Hematopoietic multipotent progenitor cell treated with erythropoietin and hydrocortisone succinate and interleukin-3 and kit ligand, for 15 days (in vitro differentiated cells): ENCODE measurements around the gene PBX2.
A peak's percentile ranks its signal among the peaks of the same experiment; 100 is the strongest.
"Not testable (repeated sequence)": the region's sequence is repeated elsewhere in the genome, so short reads cannot be mapped to it uniquely, and the experiment has no call there.

Experiments used
- DNase-seq: peaks from one replicate; pipeline ENCODE4 v3.0.0-alpha.2; 2015; ENCODE audit warnings: low spot score

The PBX2 gene, protein sequence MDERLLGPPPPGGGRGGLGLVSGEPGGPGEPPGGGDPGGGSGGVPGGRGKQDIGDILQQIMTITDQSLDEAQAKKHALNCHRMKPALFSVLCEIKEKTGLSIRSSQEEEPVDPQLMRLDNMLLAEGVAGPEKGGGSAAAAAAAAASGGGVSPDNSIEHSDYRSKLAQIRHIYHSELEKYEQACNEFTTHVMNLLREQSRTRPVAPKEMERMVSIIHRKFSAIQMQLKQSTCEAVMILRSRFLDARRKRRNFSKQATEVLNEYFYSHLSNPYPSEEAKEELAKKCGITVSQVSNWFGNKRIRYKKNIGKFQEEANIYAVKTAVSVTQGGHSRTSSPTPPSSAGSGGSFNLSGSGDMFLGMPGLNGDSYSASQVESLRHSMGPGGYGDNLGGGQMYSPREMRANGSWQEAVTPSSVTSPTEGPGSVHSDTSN

DNA sequence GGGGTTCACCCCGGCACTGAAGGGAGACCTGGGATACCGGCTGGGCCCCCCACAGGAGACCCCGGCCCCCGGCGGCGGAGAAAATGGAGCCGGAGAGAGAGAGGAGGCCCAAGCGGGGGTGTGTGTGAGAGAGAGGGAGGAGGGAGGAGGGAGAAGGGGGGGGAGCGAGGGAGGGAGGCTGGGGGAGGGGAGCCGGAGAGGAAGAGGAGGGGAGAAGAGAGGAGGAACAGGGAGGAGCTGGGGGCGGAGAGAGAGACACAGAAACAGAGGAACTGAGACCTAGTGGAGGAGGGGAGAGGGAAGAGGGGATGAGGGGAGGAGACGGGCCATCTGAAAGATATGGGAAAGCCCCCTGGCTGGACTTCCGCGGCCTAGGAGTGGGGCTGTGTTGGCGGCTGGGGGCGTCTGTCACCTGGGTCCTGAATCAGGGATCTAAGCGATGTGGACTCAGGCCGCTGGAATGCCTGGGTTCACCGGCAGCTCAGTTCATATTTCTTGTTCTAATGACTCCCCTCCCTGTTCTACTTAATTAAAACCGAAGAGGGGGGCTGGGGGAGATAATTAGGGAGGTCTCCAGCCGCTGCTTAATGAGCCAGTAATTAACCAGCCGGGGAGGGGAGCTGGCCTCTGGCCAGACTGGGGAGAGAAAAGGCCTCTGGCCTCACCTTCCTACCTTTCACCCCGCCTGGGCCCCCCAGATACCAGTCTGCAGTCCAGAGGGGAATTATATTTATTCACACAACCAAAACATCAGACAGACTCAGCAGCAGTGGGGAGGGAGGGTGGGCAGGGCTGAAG is at the start of gene PBX2:
TSS of gene PBX2 (minus strand) at position 149 of the 798 bp plus-strand sequence. CDS start 287 bp downstream, outside the sequence.
- peak; percentile 83 for DNase-seq

- DNase-seq, result no peak
Measured at GRCh38 chr6:32239462-32239861, 49.5 kb upstream of the PBX2 start.

GRCh38 chr6:32234934-32235333 is 44.9 kb upstream of the PBX2 start:
- no peak for DNase-seq

GRCh38 chr6:32226434-32226833 is 36.4 kb upstream of the PBX2 start:
- DNase-seq, result no peak

DNA sequence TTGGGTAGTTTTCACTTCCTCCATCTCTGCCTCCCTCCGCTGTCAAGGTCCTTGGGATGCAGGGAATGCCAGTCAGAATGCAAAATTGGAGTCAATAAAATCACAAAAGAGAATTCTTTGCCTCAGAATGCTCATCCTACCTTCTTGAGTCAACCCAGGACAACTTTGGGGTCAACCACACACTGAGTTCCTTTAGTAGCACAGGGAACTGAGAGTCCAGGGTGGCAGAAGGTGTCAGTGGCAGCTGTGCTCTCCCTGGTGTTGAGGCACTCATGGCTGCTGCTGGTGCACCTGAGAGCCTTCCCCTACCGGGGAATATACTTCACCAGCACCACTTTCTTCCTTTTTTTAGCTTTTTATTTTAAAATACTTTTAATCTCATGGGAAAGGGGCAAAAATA is 34.7 kb upstream of the PBX2 start:
- no peak for DNase-seq

DNA sequence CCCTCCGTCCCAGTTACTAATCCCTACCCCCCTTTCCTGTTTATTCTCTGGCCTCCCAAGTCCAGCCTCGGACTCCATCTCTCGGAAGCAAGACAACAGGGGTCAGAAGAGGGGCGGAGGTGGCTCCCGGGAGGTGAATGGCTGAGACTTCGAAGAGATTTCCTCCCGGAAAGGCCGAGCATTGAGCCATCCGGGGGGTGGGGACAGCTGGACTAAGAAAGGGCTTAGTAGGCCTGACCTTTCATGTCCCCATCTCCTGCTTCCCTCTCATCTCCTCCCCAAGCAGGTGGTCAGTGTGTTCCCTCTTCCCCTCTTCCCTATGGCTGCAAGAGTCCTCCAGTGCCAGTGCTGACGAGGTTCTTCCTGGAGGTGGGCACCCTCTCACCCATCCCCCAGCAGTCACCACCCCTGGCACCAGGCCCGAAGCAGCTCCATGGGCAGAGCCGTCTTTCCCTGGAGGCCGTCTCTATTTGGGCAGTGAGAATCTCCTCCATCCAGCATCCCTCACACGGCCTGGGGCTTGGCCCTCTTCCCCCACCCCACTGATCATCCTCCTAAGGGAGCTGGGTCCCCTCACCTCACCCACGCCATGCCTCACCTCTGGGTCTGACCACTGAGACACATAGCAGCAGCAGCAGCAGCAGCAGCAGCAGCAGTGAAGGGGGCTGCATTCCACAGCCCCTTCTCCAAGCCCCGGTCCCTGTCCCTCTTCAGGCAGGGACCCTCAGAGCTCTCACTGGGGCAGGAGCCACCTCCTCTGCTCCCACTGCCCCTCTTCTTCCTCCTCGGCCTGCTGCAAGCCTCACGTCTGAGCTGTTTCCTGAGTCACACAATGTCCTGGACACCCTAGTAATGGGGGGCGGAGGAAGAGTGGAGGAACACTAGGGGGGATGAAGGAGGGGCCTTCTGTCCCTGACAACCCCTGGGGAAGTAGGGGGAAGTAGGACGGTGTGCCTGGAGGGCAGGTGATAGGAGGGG is 33.5 kb upstream of the PBX2 start, which contains the start of gene NOTCH4:
TSS of gene NOTCH4 (minus strand) at position 810 of the 978 bp plus-strand sequence. CDS start at position 671, 139 bp downstream.
- no peak for DNase-seq

DNA sequence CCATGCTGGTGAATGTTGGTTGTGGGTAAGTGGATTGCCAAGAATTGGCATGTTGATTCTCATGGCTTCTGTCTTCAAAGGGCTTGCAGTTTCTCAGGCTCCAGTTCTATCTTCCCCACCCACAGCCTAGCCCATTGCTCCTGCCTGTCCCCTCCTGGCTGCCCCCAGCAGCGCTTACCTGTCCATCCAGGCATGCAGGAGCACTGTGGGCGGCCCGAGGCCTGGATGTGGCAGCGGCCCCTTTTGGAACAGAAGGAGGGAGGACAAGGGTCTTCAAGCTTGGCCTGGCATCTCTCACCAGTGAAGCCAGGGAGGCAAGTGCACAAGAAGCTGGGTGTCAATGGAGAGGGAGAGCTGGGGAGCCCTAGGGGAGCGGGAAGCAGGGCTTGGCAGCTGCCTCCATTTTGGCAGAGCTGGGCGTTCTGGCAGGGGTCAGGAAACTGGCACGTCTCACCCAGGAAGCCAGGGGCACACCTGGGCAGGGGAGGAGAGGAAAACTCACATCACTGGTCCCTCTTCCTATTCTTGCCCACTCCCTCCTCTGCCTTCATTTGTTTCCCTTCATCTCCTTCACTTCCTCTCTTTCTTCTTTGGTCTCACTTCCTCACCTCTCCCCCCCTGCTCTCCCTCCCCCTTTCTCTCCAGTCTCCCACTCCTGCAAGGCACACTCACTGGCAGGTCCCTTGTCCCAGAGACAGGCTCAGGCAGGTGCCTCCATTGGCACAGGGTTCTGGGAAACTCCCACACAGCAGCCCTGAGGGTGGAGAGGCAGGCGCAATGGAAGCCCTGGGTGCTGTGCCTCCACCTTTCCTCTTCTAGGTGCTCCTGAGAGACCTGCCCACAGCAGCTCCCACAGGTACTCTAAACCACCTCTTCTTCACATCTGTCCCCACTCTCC is 32.6 kb upstream of the PBX2 start:
- no peak for DNase-seq

GRCh38 chr6:32220021-32220420 is 30.0 kb upstream of the PBX2 start:
- no peak for DNase-seq

GRCh38 chr6:32218167-32218566 is 28.2 kb upstream of the PBX2 start:
- no peak for DNase-seq

- DNase-seq, result no peak
Measured at GRCh38 chr6:32216998-32217397, 27.0 kb upstream of the PBX2 start.

DNA sequence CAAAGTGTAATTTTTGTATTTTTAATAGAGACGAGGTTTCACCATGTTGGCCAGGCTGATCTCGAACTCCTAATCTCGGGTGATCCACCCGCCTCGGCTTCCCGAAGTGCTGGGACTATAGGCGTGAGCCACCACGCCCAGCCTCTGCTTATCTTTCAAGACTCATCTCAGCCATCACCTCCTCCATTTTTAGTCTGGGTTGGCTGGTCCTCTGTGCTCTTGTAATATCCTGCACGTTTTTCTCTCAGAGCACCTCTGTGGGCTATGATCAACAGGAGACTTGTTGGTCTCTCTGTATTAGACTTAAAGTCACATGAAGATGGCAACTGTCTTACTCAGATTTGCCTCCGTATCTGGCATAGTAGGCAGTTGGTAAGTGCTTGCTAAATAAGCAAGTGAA is 26.3 kb upstream of the PBX2 start:
- DNase-seq, result peak; percentile 21

DNA sequence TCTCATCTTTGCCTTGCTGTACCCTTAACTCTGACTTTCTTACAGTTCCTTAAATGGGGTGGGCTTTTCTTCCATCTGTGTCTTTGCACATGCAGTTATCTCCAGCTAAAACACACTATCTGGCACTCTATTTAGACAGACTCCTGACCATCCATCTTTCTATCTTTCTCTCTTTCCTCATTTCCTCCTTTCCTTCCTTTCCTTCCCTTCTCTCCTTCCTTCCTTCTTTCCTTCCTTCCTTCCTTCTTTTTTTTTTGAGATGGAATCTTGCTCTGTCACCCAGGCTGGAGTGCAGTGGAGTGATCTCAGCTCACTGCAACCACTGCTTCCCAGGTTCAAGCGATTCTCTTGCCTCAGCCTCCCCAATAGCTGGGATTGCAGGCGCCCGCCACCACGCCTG is 25.6 kb upstream of the PBX2 start:
- DNase-seq, result no peak

DNA sequence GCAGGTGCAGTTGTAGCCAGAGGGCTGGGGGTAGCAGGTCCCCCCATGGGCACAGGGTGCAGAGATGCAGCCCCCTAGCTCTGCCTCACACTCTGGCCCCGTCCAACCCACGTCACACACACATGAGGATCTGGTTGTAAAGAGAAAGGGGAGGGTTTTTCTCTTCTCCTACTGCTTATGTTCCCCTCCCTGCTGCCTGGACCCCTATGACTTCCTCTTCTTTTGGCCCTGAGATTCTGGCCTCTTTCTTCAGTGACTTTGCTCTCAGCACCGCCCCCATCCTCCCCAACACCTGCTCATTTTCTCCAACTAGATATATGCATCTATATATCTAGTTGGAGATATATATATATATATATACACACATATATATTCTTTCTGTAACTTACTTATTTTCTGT is 24.1 kb upstream of the PBX2 start:
- DNase-seq, result no peak

DNA sequence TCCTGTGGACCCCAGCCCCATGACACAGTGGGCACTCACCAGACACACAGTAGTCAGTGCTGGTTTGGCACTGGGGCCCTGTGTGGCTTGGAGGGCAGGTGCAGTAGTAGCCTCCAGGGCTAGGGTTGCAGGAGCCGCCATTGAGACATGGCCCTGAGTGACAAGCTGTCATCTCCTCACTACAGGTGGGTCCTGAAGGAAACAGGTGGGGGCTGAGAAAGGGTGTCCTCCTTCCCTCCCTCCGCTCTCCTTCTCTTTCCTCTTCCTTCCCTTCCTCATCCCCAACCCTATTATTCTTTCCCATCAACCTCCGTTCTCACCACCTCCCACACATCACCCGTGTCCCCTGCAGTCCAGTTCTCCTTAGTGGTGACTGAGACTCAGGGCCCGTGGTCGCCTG is 23.6 kb upstream of the PBX2 start:
- DNase-seq, result no peak

DNA sequence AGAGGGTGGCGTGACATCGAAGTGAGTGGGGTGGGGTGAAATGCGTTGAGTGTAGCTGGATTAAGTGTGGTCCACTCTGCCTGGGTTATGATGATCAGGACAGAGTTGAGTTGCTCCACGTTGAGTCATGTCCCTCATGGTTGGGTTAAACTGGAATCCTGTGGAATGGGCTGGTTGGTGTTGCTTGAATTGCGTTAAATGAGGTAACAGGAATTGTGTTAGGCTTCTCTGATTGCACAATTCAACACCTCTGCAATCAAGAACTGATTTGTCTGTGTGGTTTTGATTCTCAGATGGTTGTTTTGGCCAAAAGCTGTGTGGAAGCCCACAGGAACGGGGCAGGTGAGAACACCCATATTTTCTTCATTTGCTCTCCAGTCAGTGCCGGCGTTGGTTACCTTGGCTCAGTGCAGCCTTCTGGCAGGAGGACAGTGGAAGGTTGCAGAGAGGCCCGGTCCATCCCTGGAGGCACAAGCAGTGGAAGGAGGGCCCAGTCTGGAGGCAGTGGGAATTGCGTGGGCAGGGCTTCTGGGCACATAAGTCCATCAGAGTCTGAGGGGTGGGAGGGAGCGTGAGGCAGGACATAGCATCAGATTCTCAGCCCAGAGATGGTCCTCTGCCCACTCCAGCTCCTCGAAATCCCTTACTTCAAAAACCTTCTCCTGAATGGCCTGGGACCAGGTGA is 22.2 kb upstream of the PBX2 start:
- no peak for DNase-seq

DNA sequence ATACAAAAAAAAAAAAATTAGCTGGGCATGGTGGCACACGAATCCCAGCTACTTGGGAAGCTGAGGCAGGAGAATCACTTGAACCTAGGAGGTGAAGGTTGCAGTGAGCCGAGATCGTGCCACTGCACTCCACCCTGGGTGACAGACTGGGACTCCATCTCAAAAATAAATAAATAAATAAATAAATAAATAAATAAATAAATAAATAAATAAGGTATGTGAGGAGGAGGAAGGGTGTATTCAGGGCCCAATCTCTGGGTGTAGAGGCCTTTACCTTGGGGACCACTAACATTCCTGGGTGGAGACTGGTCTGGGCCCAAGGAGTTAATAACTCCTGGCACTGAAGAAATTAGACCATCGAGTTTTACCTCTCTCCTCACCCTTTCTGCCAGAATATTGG is 21.4 kb upstream of the PBX2 start:
- DNase-seq, result not testable (repeated sequence)

DNA sequence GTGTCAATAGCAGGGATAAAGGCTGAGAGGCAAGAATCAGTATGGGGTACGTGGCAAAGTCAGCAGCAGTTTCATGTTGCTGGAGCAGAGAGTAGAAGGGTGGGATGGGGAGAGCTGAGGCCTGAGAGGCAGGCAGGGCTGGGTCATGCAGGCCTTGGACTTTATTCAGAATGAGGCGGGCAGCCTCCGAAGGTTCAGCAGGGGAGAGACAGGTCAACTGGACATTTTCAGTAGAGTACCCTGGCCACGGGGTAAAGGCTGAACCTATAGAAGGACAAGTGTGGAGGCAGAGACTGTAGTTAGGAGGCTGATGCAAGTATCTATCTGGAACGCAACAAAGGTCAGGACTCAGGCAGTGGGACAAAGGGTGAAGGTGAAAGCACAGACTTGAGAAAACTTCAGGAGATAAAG is 20.2 kb upstream of the PBX2 start:
- no peak for DNase-seq

DNA sequence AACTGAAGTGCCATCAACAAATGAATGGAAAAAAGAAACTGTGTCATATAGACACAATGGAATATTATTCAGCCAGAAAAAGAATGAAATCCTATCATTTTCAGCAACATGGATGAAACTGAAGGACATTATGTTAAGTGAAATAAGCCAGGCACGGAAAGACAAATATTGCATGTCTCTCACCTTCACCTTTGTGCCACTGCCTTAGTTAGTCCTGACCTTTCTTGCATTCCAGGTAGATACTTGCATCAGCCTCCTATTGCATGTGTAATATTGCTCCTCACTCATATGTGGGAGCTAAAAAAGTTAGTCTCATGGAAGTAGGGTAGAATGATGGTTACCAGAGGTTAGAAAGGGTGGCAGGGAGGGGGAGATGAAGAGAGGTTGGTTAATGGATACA is 19.0 kb upstream of the PBX2 start:
- no peak for DNase-seq

GRCh38 chr6:32204268-32204715 is 14.3 kb upstream of the PBX2 start:
- no peak for DNase-seq
